NCI-H460 (cell line): Measurements from ENCODE around the gene C1orf21. TPM values are rescaled to one million over a fixed set of nuclear protein-coding genes. Genes with fewer than 3 reads are reported as not detected.

Experiments used
- DNase-seq: peaks from one replicate; pipeline ENCODE4 v3.0.0-alpha.2; 2016; ENCODE audit warnings: low read depth; ENCODE audit errors: extremely low read depth
- total RNA-seq: library from RNA; depleted of rRNA; stranded (reverse); fragments of >200 nt; shearing (Covaris generic); gene quantifications from 2 replicates; pipeline ENCODE4 v1.2.3, GENCODE V29; 2014

The C1orf21 gene
- total RNA-seq, 1 experiment from 2014 or later: 12.0 TPM

- no peak for DNase-seq
Measured at GRCh38 chr1:184643661-184644060, 256.8 kb downstream of the C1orf21 start.

GRCh38 chr1:184644771-184645170 lies 257.9 kb downstream of the C1orf21 start:
- DNase-seq: no peak

- no peak for DNase-seq
Measured at GRCh38 chr1:184646178-184646701, 259.4 kb downstream of the C1orf21 start.

- DNase-seq: no peak
Measured at GRCh38 chr1:184646824-184647223, 260.0 kb downstream of the C1orf21 start.

GRCh38 chr1:184647471-184647870 lies 260.6 kb downstream of the C1orf21 start:
- DNase-seq: no peak

GRCh38 chr1:184648160-184648855 lies 261.5 kb downstream of the C1orf21 start:
- no peak for DNase-seq

GRCh38 chr1:184648856-184649201 lies 262.0 kb downstream of the C1orf21 start:
- no peak for DNase-seq

GRCh38 chr1:184649451-184649888 lies 262.6 kb downstream of the C1orf21 start:
- DNase-seq: no peak

- DNase-seq: no peak
Measured at GRCh38 chr1:184650177-184650866, 263.5 kb downstream of the C1orf21 start.

GRCh38 chr1:184655185-184655584 lies 268.4 kb downstream of the C1orf21 start:
- DNase-seq: no peak

GRCh38 chr1:184656221-184656620 lies 269.4 kb downstream of the C1orf21 start:
- no peak for DNase-seq

- DNase-seq: no peak
Measured at GRCh38 chr1:184658055-184658454, 271.2 kb downstream of the C1orf21 start.

GRCh38 chr1:184660462-184661191 lies 273.8 kb downstream of the C1orf21 start:
- DNase-seq: no peak

GRCh38 chr1:184661801-184662200 lies 275.0 kb downstream of the C1orf21 start:
- no peak for DNase-seq

GRCh38 chr1:184664042-184664660 lies 277.3 kb downstream of the C1orf21 start:
- DNase-seq: peak; percentile 56

- DNase-seq: no peak
Measured at GRCh38 chr1:184664661-184665060, 277.8 kb downstream of the C1orf21 start.

- DNase-seq: no peak
Measured at GRCh38 chr1:184665360-184665759, 278.5 kb downstream of the C1orf21 start.

GRCh38 chr1:184669391-184669790 lies 282.6 kb downstream of the C1orf21 start:
- no peak for DNase-seq

GRCh38 chr1:184672013-184672726 lies 285.3 kb downstream of the C1orf21 start:
- DNase-seq: no peak

- no peak for DNase-seq
Measured at GRCh38 chr1:184673305-184673704, 286.5 kb downstream of the C1orf21 start.
